Activated CD4-positive, alpha-beta T cell treated with anti-CD3 and anti-CD28 coated beads for 1 hour (primary cell): ENCODE measurements around the gene SCLT1.

Experiments
- DNase-seq: peaks from one replicate; pipeline ENCODE4 v3.0.0-alpha.2; 2020

Gene SCLT1

DNA sequence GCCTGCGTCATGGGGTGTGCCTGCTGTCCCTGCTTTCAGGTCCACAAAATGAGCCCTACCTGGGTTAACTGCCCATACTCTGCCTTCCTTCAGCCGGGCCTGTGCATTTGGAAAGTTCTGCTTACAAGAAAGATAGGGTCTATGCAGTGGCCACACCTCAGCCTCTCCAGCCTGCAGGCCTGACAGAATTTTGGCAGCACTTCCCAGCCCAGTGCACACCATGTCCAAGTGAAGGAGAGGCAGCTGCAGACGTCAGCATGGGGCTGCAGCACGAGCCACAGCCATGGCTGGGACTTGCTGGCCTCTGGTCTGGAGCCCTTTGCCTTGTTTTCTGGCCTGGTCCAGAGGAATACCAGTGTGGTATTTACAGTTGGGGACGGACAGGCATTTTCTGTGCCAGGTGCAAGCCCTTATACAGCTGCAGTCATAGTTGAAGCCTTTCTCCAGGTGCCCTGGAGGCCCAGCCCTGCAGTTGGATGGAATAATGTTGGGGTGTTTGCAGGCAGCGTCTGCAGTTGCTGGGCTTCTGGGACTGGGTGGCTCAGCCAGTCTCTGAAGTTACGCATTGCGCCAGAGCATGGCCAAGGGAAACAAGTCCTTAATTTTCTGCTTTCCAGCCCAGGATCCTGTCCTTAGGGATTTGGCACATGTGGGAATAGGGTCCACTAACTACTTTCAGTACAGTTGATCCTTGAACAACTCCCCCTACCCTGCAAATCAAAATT is 257.7 kb downstream of the SCLT1 start:
- DNase-seq, result no peak
